Right cardiac atrium (tissue), 5 donors: ENCODE data around the gene PAPOLG. TPM values are rescaled to one million over a fixed set of nuclear protein-coding genes. Genes with fewer than 3 reads are reported as not detected.
A peak's percentile ranks its signal among the peaks of the same experiment; 100 is the strongest.

Experiments used
- ATAC-seq, 2 donors: fragments of 200-7000 bp; cut with Tn5 transposase; one replicate each; pipeline versions ENCODE4 v1.8.0 to v1.9.1; 2020; ENCODE audit warnings: moderate library complexity in 2 of 2, mild to moderate bottlenecking in 1 of 2
- DNase-seq, 3 donors: peaks; one replicate each; pipeline ENCODE4 v3.0.0-alpha.2; 2020
- H3K27ac ChIP-seq: one replicate; pipeline ENCODE4 v1.5.1; 2013; ENCODE audit warnings: mild to moderate bottlenecking, low read length, control low read depth, moderate library complexity
- H3K27me3 ChIP-seq: one replicate; pipeline ENCODE4 v1.6.1; 2013; ENCODE audit not compliant: control insufficient read depth, insufficient read depth
- H3K4me1 ChIP-seq: one replicate; pipeline ENCODE4 v1.6.1; 2013; ENCODE audit warnings: low read length; ENCODE audit not compliant: control insufficient read depth, insufficient read depth
- H3K4me3 ChIP-seq: one replicate; pipeline ENCODE4 v1.5.1; 2013; ENCODE audit warnings: low read length, control low read depth
- H3K9me3 ChIP-seq: one replicate; pipeline ENCODE4 v1.6.1; 2013; ENCODE audit warnings: low read length; ENCODE audit not compliant: control insufficient read depth
- WGBS: extraction: QIAGEN DNeasy Blood & Tissue Kit; methylation state at CpG from one replicate; pipeline ENCODE4 v1.1.7; 2013; 5-methylcytosine and 5-hydroxymethylcytosine counted together
- intact Hi-C, 4 donors: fragments of 100-400 bp; cut with DNase I; formaldehyde crosslinking; loops; one replicate each; pipeline versions ENCODE4 v1.11.0 to v1.14.0; 2022 to 2023
- polyA plus RNA-seq: library from polyadenylated mRNA; stranded (reverse); fragments of 200-250 nt; gene quantifications from one replicate; pipeline ENCODE4 v1.2.3, GENCODE V29; 2013
- total RNA-seq, 4 donors: library from RNA; stranded (reverse); fragmentation: NEBNext Ultra II Directional; extraction: Animal tissue kit (Norgen Biotek cat#: 25700); gene quantifications; one replicate each; pipeline ENCODE4 v1.2.1, GENCODE V29; 2021
- donor health status: healthy with polysubstance abuse.
- donor health status: DM: no; HTN: yes; CAD: no.
- donor health status: DM: no; HTN: no; CAD: no.
- donor health status: DM: no; HTN: yes; CAD: no; lungs with severe emphysema.
- donor health status: DM: yes; HTN: yes; CAD: no.

Gene PAPOLG
- total and polyA plus RNA-seq, 5 donors = 4.5 to 9.6 (median 9.0) TPM

GRCh38 chr2:60735496-60736250 lies 20.4 kb upstream of the PAPOLG start:
- DNase-seq = peak in 1 of 3 donors; percentile 60
- Histone ChIP-seq H3K9me3 (no peaks in the 10 kb centered on the region), H3K4me1 (no peaks in the 10 kb centered on the region), H3K27me3 (no peaks in the 10 kb centered on the region), H3K4me3 (peak overlapping the region; percentile 41), H3K27ac (no peak overlapping the region)
- peak; percentile 37 to 50 for ATAC-seq
- 2% methylated on average over 46 of the region's 46 CpGs for WGBS
- intact Hi-C loops = no loop called here

- no peaks in the 10 kb centered on the region for H3K27me3 ChIP-seq
- H3K27ac ChIP-seq = no peak overlapping the region
- H3K4me3 ChIP-seq = no peak overlapping the region
- no peaks in the 10 kb centered on the region for H3K9me3 ChIP-seq
- 83% methylated on average over 3 of the region's 3 CpGs for WGBS
- DNase-seq = no peak
- no peak for ATAC-seq
- no peaks in the 10 kb centered on the region for H3K4me1 ChIP-seq
- intact Hi-C loops = no loop called here
These were observed 17.4 kb upstream of the PAPOLG start for GRCh38 chr2:60738679-60739078.

- intact Hi-C loops = no loop called here
- no peaks in the 10 kb centered on the region for H3K9me3 ChIP-seq
- 80% methylated on average over 6 of the region's 6 CpGs for WGBS
- no peak overlapping the region for H3K27ac ChIP-seq
- H3K4me3 ChIP-seq = no peak overlapping the region
- ATAC-seq = no peak
- no peak for DNase-seq
- H3K4me1 ChIP-seq = no peaks in the 10 kb centered on the region
- H3K27me3 ChIP-seq = no peaks in the 10 kb centered on the region
These were observed 16.9 kb upstream of the PAPOLG start for GRCh38 chr2:60739156-60739555.

GRCh38 chr2:60741576-60741975 lies 14.5 kb upstream of the PAPOLG start:
- 53% methylated on average over 11 of the region's 11 CpGs for WGBS

GRCh38 chr2:60742419-60742818 lies 13.6 kb upstream of the PAPOLG start:
- WGBS = 88% methylated on average over 4 of the region's 4 CpGs
- no peaks in the 10 kb centered on the region for H3K9me3 ChIP-seq
- H3K4me3 ChIP-seq = no peak overlapping the region
- intact Hi-C loops = no loop called here
- DNase-seq (no peak), ATAC-seq (no peak)
- no peaks in the 10 kb centered on the region for H3K27me3 ChIP-seq
- no peak overlapping the region for H3K27ac ChIP-seq
- no peaks in the 10 kb centered on the region for H3K4me1 ChIP-seq

More at GRCh38 chr2:60741576-60741975, 14.5 kb upstream of the PAPOLG start:
- no peak overlapping the region for H3K27ac ChIP-seq
- intact Hi-C loops = no loop called here
- H3K4me1 ChIP-seq = no peaks in the 10 kb centered on the region
- no peaks in the 10 kb centered on the region for H3K27me3 ChIP-seq
- ATAC-seq (peak; percentile 75 to 77), DNase-seq (peak; percentile 79 to 87 (median 85))
- no peak overlapping the region for H3K4me3 ChIP-seq
- H3K9me3 ChIP-seq = no peaks in the 10 kb centered on the region

- WGBS = 92% methylated on average over 5 of the region's 5 CpGs
- intact Hi-C loops = no loop called here
- no peak for DNase-seq
- H3K4me1 ChIP-seq = no peaks in the 10 kb centered on the region
- H3K9me3 ChIP-seq = no peaks in the 10 kb centered on the region
- H3K27me3 ChIP-seq = no peaks in the 10 kb centered on the region
- no peak for ATAC-seq
- no peak overlapping the region for H3K27ac ChIP-seq
- H3K4me3 ChIP-seq = no peak overlapping the region
These were observed 10.7 kb upstream of the PAPOLG start for GRCh38 chr2:60745330-60745729.

- Histone ChIP-seq H3K4me3 (no peak overlapping the region), H3K4me1 (no peaks in the 10 kb centered on the region), H3K9me3 (no peaks in the 10 kb centered on the region), H3K27ac (no peak overlapping the region), H3K27me3 (no peaks in the 10 kb centered on the region)
- WGBS = 73% methylated on average over 7 of the region's 7 CpGs
- peak in 1 of 2 donors; percentile 12 for ATAC-seq
- intact Hi-C loops = no loop called here
- no peak for DNase-seq
These were observed 10.3 kb upstream of the PAPOLG start for GRCh38 chr2:60745761-60746160.

GRCh38 chr2:60746318-60746717 lies 9.8 kb upstream of the PAPOLG start:
- intact Hi-C loops = no loop called here

GRCh38 chr2:60759654-60760053 lies 3.6 kb downstream of the PAPOLG start:
- H3K27me3 ChIP-seq = no peaks in the 10 kb centered on the region
- no peaks in the 10 kb centered on the region for H3K9me3 ChIP-seq
- no peak overlapping the region for H3K4me3 ChIP-seq
- no peak overlapping the region for H3K27ac ChIP-seq
- WGBS = 64% methylated on average over 1 of the region's 1 CpG
- ATAC-seq = no peak
- intact Hi-C loops = no loop called here
- peaks cover 2% of the 10 kb centered on the region for H3K4me1 ChIP-seq
- peak in 1 of 3 donors; percentile 32 for DNase-seq

More at GRCh38 chr2:60746318-60746717, 9.8 kb upstream of the PAPOLG start:
- DNase-seq = no peak
- 45% methylated on average over 8 of the region's 8 CpGs for WGBS
- peak; percentile 53 to 69 for ATAC-seq
- H3K27me3 ChIP-seq = no peaks in the 10 kb centered on the region
- H3K4me3 ChIP-seq = no peak overlapping the region
- no peaks in the 10 kb centered on the region for H3K4me1 ChIP-seq
- H3K9me3 ChIP-seq = no peaks in the 10 kb centered on the region
- peak overlapping the region; percentile 25 for H3K27ac ChIP-seq

GRCh38 chr2:60764736-60765534 lies 8.9 kb downstream of the PAPOLG start:
- WGBS = 81% methylated on average over 3 of the region's 3 CpGs
- DNase-seq = no peak
- H3K4me1 ChIP-seq = no peaks in the 10 kb centered on the region
- H3K27me3 ChIP-seq = no peaks in the 10 kb centered on the region
- H3K27ac ChIP-seq = no peak overlapping the region
- H3K9me3 ChIP-seq = no peaks in the 10 kb centered on the region
- H3K4me3 ChIP-seq = no peak overlapping the region
- intact Hi-C loops = no loop called here
- ATAC-seq = no peak

GRCh38 chr2:60766283-60766682 lies 10.2 kb downstream of the PAPOLG start:
- H3K9me3 ChIP-seq = no peaks in the 10 kb centered on the region
- DNase-seq (no peak), ATAC-seq (no peak)
- intact Hi-C loops = no loop called here
- H3K4me3 ChIP-seq = no peak overlapping the region
- no peak overlapping the region for H3K27ac ChIP-seq
- no peaks in the 10 kb centered on the region for H3K27me3 ChIP-seq
- H3K4me1 ChIP-seq = no peaks in the 10 kb centered on the region
- WGBS = 97% methylated on average over 3 of the region's 3 CpGs
